Endothelial cell of umbilical vein (primary cell): ENCODE results near the gene GUCA2A. TPM values are rescaled to one million over a fixed set of nuclear protein-coding genes. Genes with fewer than 3 reads are reported as not detected.

Experiments used
- BruUV-seq: library from RNA; stranded (reverse); fragments of 400-500 nt; replicated peaks from 2 replicates; lab custom pipeline; 2021; lab: Mats Ljungman, UMichigan
- CTCF ChIA-PET: fragments of 300-600, 350-600 bp; sonication (Branson Sonifier 250); formaldehyde crosslinking; loops from one replicate; lab custom pipeline; 2021; ENCODE audit warnings: antibody characterized with exemption, inconsistent platforms; lab: Charles Lee
- POLR2A ChIA-PET: fragments of 300-600, 350-600 bp; sonication (Branson Sonifier 250); formaldehyde crosslinking; loops from one replicate; lab custom pipeline; 2021; ENCODE audit warnings: antibody characterized with exemption, inconsistent platforms; lab: Charles Lee
- DNase-seq: peaks from one replicate; pipeline ENCODE4 v3.0.0-alpha.2; 2011; ENCODE audit warnings: low read depth, low spot score
- FAIRE-seq: peaks from 2 replicates; lab custom pipeline; 2011; peaks lifted over from hg19 to GRCh38; lab: Jason Lieb, UNC
- H2AFZ ChIP-seq: 2 replicates; pipeline ENCODE4 v1.6.0; 2012; ENCODE audit warnings: low read depth, low read length, control low read depth, inconsistent platforms
- H3K27ac ChIP-seq: 2 replicates; pipeline ENCODE4 v1.5.1; 2011; ENCODE audit warnings: low read depth, mild to moderate bottlenecking, control low read depth, low read length, moderate library complexity; ENCODE audit not compliant: insufficient read depth
- H3K27me3 ChIP-seq, 2 experiments: 2 replicates each; pipeline versions ENCODE4 v1.6.0 to v1.6.1; 2011; ENCODE audit warnings: low read length in 2 of 2, mixed read lengths in 1 of 2; ENCODE audit not compliant: control insufficient read depth in 2 of 2, insufficient read depth in 2 of 2
- H3K36me3 ChIP-seq, 2 experiments: 2 replicates in 1 of 2; 3 replicates in 1 of 2; pipeline ENCODE4 v1.5.1; 2011; ENCODE audit warnings: low read length in 2 of 2, mild to moderate bottlenecking in 1 of 2, moderate library complexity in 1 of 2; ENCODE audit not compliant: control insufficient read depth in 2 of 2, insufficient read depth in 2 of 2; ENCODE audit errors: extremely low read depth in 1 of 2
- H3K4me1 ChIP-seq: 3 replicates; pipeline ENCODE4 v1.5.1; 2011; ENCODE audit warnings: mild to moderate bottlenecking, low read length; ENCODE audit not compliant: control insufficient read depth, insufficient read depth; ENCODE audit errors: extremely low read depth
- H3K4me2 ChIP-seq: 2 replicates; pipeline ENCODE4 v1.6.1; 2011; ENCODE audit warnings: low read length, control low read depth, mixed read lengths; ENCODE audit not compliant: insufficient read depth
- H3K4me3 ChIP-seq, 3 experiments: fragments of 200-600 bp in 1 of 3; sonication (generic), shearing (Covaris generic) in 1 of 3; replicated peaks in 1 of 3; 2 replicates each; pipeline ENCODE4 v1.5.1; 2011 to 2016; ENCODE audit warnings: control low read depth in 3 of 3, low read length in 3 of 3, mild to moderate bottlenecking in 2 of 3, inconsistent platforms in 1 of 3, low read depth in 1 of 3, moderate library complexity in 1 of 3; ENCODE audit not compliant: insufficient read depth in 1 of 3
- H3K79me2 ChIP-seq: 2 replicates; pipeline ENCODE4 v1.6.0; 2012; ENCODE audit warnings: low read length, inconsistent platforms; ENCODE audit not compliant: control insufficient read depth, insufficient read depth
- H3K9ac ChIP-seq: replicated peaks from 2 replicates; pipeline ENCODE3; 2011; ENCODE audit warnings: low read length, control low read depth; ENCODE audit not compliant: insufficient read depth; ENCODE audit errors: extremely low read depth
- H3K9me1 ChIP-seq: replicated peaks from 3 replicates; pipeline ENCODE4 v1.6.0; 2011; ENCODE audit warnings: mild to moderate bottlenecking, low read length; ENCODE audit not compliant: control insufficient read depth, insufficient read depth; ENCODE audit errors: extremely low read depth
- H3K9me3 ChIP-seq: replicated peaks from 2 replicates; pipeline ENCODE4 v1.5.1; 2012; ENCODE audit warnings: low read length, inconsistent platforms; ENCODE audit not compliant: control insufficient read depth, insufficient read depth
- H4K20me1 ChIP-seq: replicated peaks from 2 replicates; pipeline ENCODE3; 2011; ENCODE audit warnings: mild to moderate bottlenecking, low read length; ENCODE audit not compliant: control insufficient read depth, insufficient read depth; ENCODE audit errors: extremely low read depth
- CTCF ChIP-seq, 2 donors: IDR thresholded peaks; 1 replicate in 1 of 2; 2 replicates in 1 of 2; pipeline ENCODE4 v1.5.1; 2011; ENCODE audit warnings: low read length in 2 of 2, mild to moderate bottlenecking in 2 of 2, moderate library complexity in 2 of 2, control low read depth in 1 of 2, inconsistent platforms in 1 of 2, low read depth in 1 of 2; ENCODE audit not compliant: insufficient read depth in 1 of 2; ENCODE audit errors: extremely low read depth in 1 of 2
- EZH2 ChIP-seq: IDR thresholded peaks from 2 replicates; pipeline ENCODE4 v1.6.1; 2012; ENCODE audit warnings: borderline replicate concordance, low read depth, mild to moderate bottlenecking, moderate library complexity, low read length, inconsistent platforms; ENCODE audit not compliant: severe bottlenecking
- FOS ChIP-seq: IDR thresholded peaks from 2 replicates; pipeline ENCODE4 v1.6.1; 2011; ENCODE audit warnings: mild to moderate bottlenecking, low read length, moderate library complexity, borderline replicate concordance; ENCODE audit not compliant: insufficient read depth
- GATA2 ChIP-seq: IDR thresholded peaks from 2 replicates; pipeline ENCODE4 v1.7.0; 2011; ENCODE audit warnings: low read depth, mild to moderate bottlenecking, moderate library complexity, mixed read lengths, low read length; ENCODE audit not compliant: insufficient read length, insufficient read depth
- JUN ChIP-seq: IDR thresholded peaks from 2 replicates; pipeline ENCODE4 v1.6.1; 2011; ENCODE audit warnings: borderline replicate concordance, low read depth; ENCODE audit not compliant: insufficient read length, insufficient read depth
- MAX ChIP-seq: IDR thresholded peaks from 2 replicates; pipeline ENCODE4 v1.6.1; 2011; ENCODE audit not compliant: insufficient read depth, insufficient read length
- MYC ChIP-seq: IDR thresholded peaks from one replicate; pipeline ENCODE4 v1.6.1; 2011; ENCODE audit warnings: mild to moderate bottlenecking, low read depth, low read length
- POLR2A ChIP-seq: IDR thresholded peaks from 2 replicates; pipeline ENCODE4 v1.6.1; 2012; ENCODE audit warnings: low read depth, mild to moderate bottlenecking, control low read depth, low read length
- POLR2AphosphoS5 ChIP-seq: IDR thresholded peaks from 2 replicates; pipeline ENCODE4 v1.6.1; 2012; ENCODE audit warnings: low read depth, mild to moderate bottlenecking, control low read depth, low read length, moderate library complexity; ENCODE audit not compliant: insufficient read depth
- dilution Hi-C: fragments of 300-500 bp; cut with MboI; formaldehyde crosslinking; loops from one replicate; pipeline ENCODE4 v1.15.0; 2019; ENCODE audit warnings: low sequenced_read_pairs; ENCODE audit not compliant: extremely low pct_ligation_motif_present
- intact Hi-C: fragments of 100-400 bp; cut with micrococcal nuclease; formaldehyde crosslinking; loops from one replicate; pipeline ENCODE4 v1.10.0; 2022
- polyA plus RNA-seq, 4 experiments: library from polyadenylated mRNA; depleted of rRNA in 3 of 4; stranded (reverse) in 3 of 4; unstranded in 1 of 4; fragments of >200 nt; gene quantifications; 2 replicates each; pipeline versions ENCODE4 v1.2.1 to v1.2.3, GENCODE V29; 2011 to 2012; ENCODE audit warnings: missing spikeins in 1 of 4
- total RNA-seq: library from RNA; stranded (reverse); gene quantifications from 2 replicates; pipeline ENCODE4 v1.2.3, GENCODE V29; 2021

Gene GUCA2A
- total and polyA plus RNA-seq, 2 donors (not counting 3 experiments of a cell fraction or from before 2014, with no cell fraction given): not detected

- ChIA-PET CTCF (no interaction called here), POLR2A (no interaction called here)
- no peaks in the 10 kb centered on the region for H4K20me1 ChIP-seq
Measured at GRCh38 chr1:42135426-42135825, 29.1 kb downstream of the GUCA2A start.

More at GRCh38 chr1:42135426-42135825, 29.1 kb downstream of the GUCA2A start:
- no peak overlapping the region for H3K9ac ChIP-seq
- H3K27me3 ChIP-seq: peaks cover 0 to 3% of the 10 kb centered on the region in 2 experiments
- no peaks in the 10 kb centered on the region for H3K79me2 ChIP-seq
- no peak overlapping the region for H2AFZ ChIP-seq
- H3K4me1 ChIP-seq: no peaks in the 10 kb centered on the region
- H3K4me2 ChIP-seq: no peak overlapping the region
- dilution Hi-C loops: no loop called here
- intact Hi-C loops: no loop called here
- H3K9me3 ChIP-seq: no peaks in the 10 kb centered on the region
- H3K9me1 ChIP-seq: no peaks in the 10 kb centered on the region
- H3K27ac ChIP-seq: no peak overlapping the region
- H3K36me3 ChIP-seq: no peaks in the 10 kb centered on the region
- FAIRE-seq: no peak
- BruUV-seq: no TSS peak
- TF ChIP-seq JUN (no peak), MYC (no peak), CTCF (IDR thresholded peaks at IDR 0.05; ENCODE audit: extremely low read depth in 1 of 2, insufficient read depth in 1 of 2, low read depth in 1 of 2, low read length in 2 of 2) (no peak), POLR2AphosphoS5 (no peak), POLR2A (no peak), GATA2 (no peak), FOS (no peak), EZH2 (no peak), MAX (no peak)
- DNase-seq: no peak
- no peak overlapping the region for H3K4me3 ChIP-seq
